ENCODE results near the gene F10. TPM values are rescaled to one million over a fixed set of nuclear protein-coding genes. Genes with fewer than 3 reads are reported as not detected.

F10 gene
- total and polyA plus RNA-seq, 2 donors (not counting 3 experiments of a cell fraction or from before 2014, with no cell fraction given), result 0.25 TPM; not detected in 1

GRCh38 chr13:113145911-113146598 is 23.5 kb downstream of the F10 start:
- no peaks in the 10 kb centered on the region for H3K36me3 ChIP-seq (ENCODE audit: control insufficient read depth in 2 of 2, extremely low read depth in 1 of 2, insufficient read depth in 2 of 2, low read length in 2 of 2)
- POLR2A ChIA-PET, result no interaction called here

GRCh38 chr13:113146750-113147149 is 24.2 kb downstream of the F10 start:
- peaks cover 0 to 2% of the 10 kb centered on the region in 2 experiments for H3K27me3 ChIP-seq (ENCODE audit: control insufficient read depth in 2 of 2, insufficient read depth in 2 of 2, low read length in 2 of 2)
- POLR2A ChIA-PET, result no interaction called here
- no peaks in the 10 kb centered on the region for H3K36me3 ChIP-seq (ENCODE audit: control insufficient read depth in 2 of 2, extremely low read depth in 1 of 2, insufficient read depth in 2 of 2, low read length in 2 of 2)
- DNase-seq (ENCODE audit: low read depth, low spot score), result no peak
- H3K9me1 ChIP-seq (replicated peaks; ENCODE audit: control insufficient read depth, extremely low read depth, insufficient read depth, low read length), result no peaks in the 10 kb centered on the region
- dilution Hi-C loops (cut with MboI; ENCODE audit: extremely low pct_ligation_motif_present, low sequenced_read_pairs) (no loop called here), intact Hi-C loops (cut with micrococcal nuclease) (no loop called here)
- CTCF ChIA-PET, result no interaction called here
- no TSS peak for BruUV-seq (replicated peaks)
- no peaks in the 10 kb centered on the region for H3K9me3 ChIP-seq (replicated peaks; ENCODE audit: control insufficient read depth, insufficient read depth, low read length)
- no peak overlapping the region for H3K9ac ChIP-seq (replicated peaks; ENCODE audit: extremely low read depth, insufficient read depth, low read length)
- TF ChIP-seq FOS (IDR thresholded peaks at IDR 0.05; ENCODE audit: borderline replicate concordance, insufficient read depth, low read length), result no peak
- no peak for TF ChIP-seq GATA2 (IDR thresholded peaks at IDR 0.05; ENCODE audit: insufficient read depth, insufficient read length, low read depth, low read length)
- TF ChIP-seq JUN (IDR thresholded peaks at IDR 0.05; ENCODE audit: borderline replicate concordance, insufficient read depth, insufficient read length, low read depth), result no peak
- TF ChIP-seq MYC (IDR thresholded peaks at IDR 0.05; ENCODE audit: low read depth, low read length), result no peak
- H3K79me2 ChIP-seq (ENCODE audit: control insufficient read depth, insufficient read depth, low read length), result no peaks in the 10 kb centered on the region
- no peak overlapping the region for H3K27ac ChIP-seq (ENCODE audit: insufficient read depth, low read depth, low read length)
- FAIRE-seq, result no peak
- H4K20me1 ChIP-seq (replicated peaks; ENCODE audit: control insufficient read depth, extremely low read depth, insufficient read depth, low read length), result no peaks in the 10 kb centered on the region
- no peaks in the 10 kb centered on the region for H3K4me1 ChIP-seq (ENCODE audit: control insufficient read depth, extremely low read depth, insufficient read depth, low read length)
- H3K4me2 ChIP-seq (ENCODE audit: insufficient read depth, low read length), result no peak overlapping the region
- H2AFZ ChIP-seq (ENCODE audit: low read depth, low read length), result no peak overlapping the region
- H3K4me3 ChIP-seq (replicated peaks in 1 of 3; ENCODE audit: insufficient read depth in 1 of 3, low read depth in 1 of 3, low read length in 3 of 3), result no peak overlapping the region

More at GRCh38 chr13:113145911-113146598, 23.5 kb downstream of the F10 start:
- H3K9ac ChIP-seq (replicated peaks; ENCODE audit: extremely low read depth, insufficient read depth, low read length), result no peak overlapping the region
- no peaks in the 10 kb centered on the region for H4K20me1 ChIP-seq (replicated peaks; ENCODE audit: control insufficient read depth, extremely low read depth, insufficient read depth, low read length)
- no peaks in the 10 kb centered on the region for H3K79me2 ChIP-seq (ENCODE audit: control insufficient read depth, insufficient read depth, low read length)
- BruUV-seq (replicated peaks), result no TSS peak
- no peak for FAIRE-seq
- no peak overlapping the region for H2AFZ ChIP-seq (ENCODE audit: low read depth, low read length)
- DNase-seq (ENCODE audit: low read depth, low spot score), result no peak
- H3K4me1 ChIP-seq (ENCODE audit: control insufficient read depth, extremely low read depth, insufficient read depth, low read length), result no peaks in the 10 kb centered on the region
- CTCF ChIA-PET, result no interaction called here
- H3K27me3 ChIP-seq (ENCODE audit: control insufficient read depth in 2 of 2, insufficient read depth in 2 of 2, low read length in 2 of 2), result peaks cover 0 to 2% of the 10 kb centered on the region in 2 experiments
- H3K9me1 ChIP-seq (replicated peaks; ENCODE audit: control insufficient read depth, extremely low read depth, insufficient read depth, low read length), result no peaks in the 10 kb centered on the region
- H3K9me3 ChIP-seq (replicated peaks; ENCODE audit: control insufficient read depth, insufficient read depth, low read length), result no peaks in the 10 kb centered on the region
- intact Hi-C loops (cut with micrococcal nuclease), result no loop called here
- H3K4me3 ChIP-seq (replicated peaks in 1 of 3; ENCODE audit: insufficient read depth in 1 of 3, low read depth in 1 of 3, low read length in 3 of 3), result no peak overlapping the region
- no peak overlapping the region for H3K27ac ChIP-seq (ENCODE audit: insufficient read depth, low read depth, low read length)
- dilution Hi-C loops (cut with MboI; ENCODE audit: extremely low pct_ligation_motif_present, low sequenced_read_pairs), result no loop called here
- TF ChIP-seq GATA2 (IDR thresholded peaks at IDR 0.05; ENCODE audit: insufficient read depth, insufficient read length, low read depth, low read length) (no peak), MYC (IDR thresholded peaks at IDR 0.05; ENCODE audit: low read depth, low read length) (no peak), MAX (IDR thresholded peaks at IDR 0.05; ENCODE audit: insufficient read depth, insufficient read length) (no peak)
- no peak overlapping the region for H3K4me2 ChIP-seq (ENCODE audit: insufficient read depth, low read length)

All from endothelial cell of umbilical vein (primary cell).